EL (cell line): ENCODE measurements around the gene PLEKHO2.

Source experiments
- DNase-seq: peaks from one replicate; pipeline ENCODE4 v3.0.0-alpha.2; 2016

The PLEKHO2 gene

GRCh38 chr15:64917211-64917610 lies 75.5 kb downstream of the PLEKHO2 start:
- DNase-seq: no peak
